Kidney (tissue), 14 donors: ENCODE data around the gene CEP70. TPM values are rescaled to one million over a fixed set of nuclear protein-coding genes. Genes with fewer than 3 reads are reported as not detected.
"Not testable (repeated sequence)": the region's sequence is repeated elsewhere in the genome, so short reads cannot be mapped to it uniquely, and the experiment has no call there.

ENCODE experiments used
- DNase-seq, 5 donors: peaks; one replicate each; pipeline ENCODE4 v3.0.0-alpha.2; 2013 to 2020
- FAIRE-seq: peaks from 2 replicates; lab custom pipeline; 2012; peaks lifted over from hg19 to GRCh38; lab: Jason Lieb, UNC
- H3K27ac ChIP-seq, 2 donors: one replicate each; pipeline ENCODE4 v1.7.0; 2013; ENCODE audit warnings: low read depth in 2 of 2, low read length in 2 of 2, inconsistent platforms in 1 of 2
- H3K27me3 ChIP-seq: one replicate; pipeline ENCODE4 v1.7.1; 2013; ENCODE audit warnings: low read length, inconsistent platforms; ENCODE audit not compliant: control insufficient read depth, insufficient read depth
- H3K36me3 ChIP-seq, 3 donors: one replicate each; pipeline versions ENCODE4 v1.7.0 to v1.7.1; 2013; ENCODE audit warnings: low read length in 3 of 3, control low read depth in 1 of 3, inconsistent platforms in 1 of 3; ENCODE audit not compliant: insufficient read depth in 3 of 3, control insufficient read depth in 2 of 3
- H3K4me1 ChIP-seq, 3 donors: one replicate each; pipeline versions ENCODE4 v1.7.0 to v1.7.1; 2013; ENCODE audit warnings: low read length in 3 of 3, inconsistent platforms in 1 of 3, low read depth in 1 of 3; ENCODE audit not compliant: control insufficient read depth in 2 of 3, insufficient read depth in 2 of 3
- H3K4me3 ChIP-seq, 3 donors: one replicate each; pipeline versions ENCODE4 v1.7.0 to v1.8.1; 2013; ENCODE audit warnings: low read length in 3 of 3, control low read depth in 1 of 3, inconsistent platforms in 1 of 3
- H3K9ac ChIP-seq, 3 donors: one replicate each; pipeline versions ENCODE4 v1.7.0 to v1.7.1; 2013; ENCODE audit warnings: low read length in 3 of 3, control low read depth in 1 of 3, inconsistent platforms in 1 of 3
- H3K9me3 ChIP-seq, 3 donors: one replicate each; pipeline versions ENCODE4 v1.7.0 to v1.7.1; 2013; ENCODE audit warnings: low read length in 3 of 3, control low read depth in 1 of 3, inconsistent platforms in 1 of 3; ENCODE audit not compliant: control insufficient read depth in 2 of 3, insufficient read depth in 1 of 3
- intact Hi-C: fragments of 100-400 bp; cut with DNase I; formaldehyde crosslinking; loops from one replicate; pipeline ENCODE4 v1.11.1; 2022
- polyA plus RNA-seq: library from polyadenylated mRNA; stranded (reverse); fragments of 350-450 nt; fragmentation: Illumina TruSeq; extraction: RNeasy Lipid Tissue Mini Kit (QIAGEN cat#74804); gene quantifications from one replicate; pipeline ENCODE4 v1.2.3, GENCODE V29; 2014; ENCODE audit warnings: low read depth, low replicate concordance; ENCODE audit not compliant: insufficient read depth
- total RNA-seq: library from RNA; stranded (reverse); fragmentation: NEBNext Ultra II Directional; extraction: Animal tissue kit (Norgen Biotek cat#: 25700); gene quantifications from one replicate; pipeline ENCODE4 v1.2.1, GENCODE V29; 2021
- TF ChIP-seq, protein P1 (sequence below): IDR thresholded peaks from 3 replicates; pipeline ENCODE4 v1.5.1; 2012; ENCODE audit warnings: mild to moderate bottlenecking, moderate library complexity, borderline replicate concordance; ENCODE audit not compliant: insufficient read depth; ENCODE audit errors: extremely low read depth
- donor health status: control.
- donor health status: control.
- donor health status: control.
- donor health status: control.
- donor health status: control.
- donor health status: DM: yes; HTN: yes; CAD: no.
- donor health status: Normal renal cell carcinoma (clear cell type).

The CEP70 gene
- total and polyA plus RNA-seq, 2 donors from 2014 or later, result 22.6 to 64.3 TPM

GRCh38 chr3:138560501-138560900, 33.6 kb downstream of the CEP70 start:
- Histone ChIP-seq H3K27me3 (no peaks in the 10 kb centered on the region), H3K4me3 (no peak overlapping the region), H3K27ac (no peak overlapping the region), H3K4me1 (no peaks in the 10 kb centered on the region), H3K9ac (no peak overlapping the region), H3K9me3 (peaks cover under 1 to 19% (median 4%) of the 10 kb centered on the region in 3 donors), H3K36me3 (peaks cover 0 to 2% (median 0%) of the 10 kb centered on the region in 3 donors)
- intact Hi-C loops, result no loop called here
- TF ChIP-seq, protein P1, sequence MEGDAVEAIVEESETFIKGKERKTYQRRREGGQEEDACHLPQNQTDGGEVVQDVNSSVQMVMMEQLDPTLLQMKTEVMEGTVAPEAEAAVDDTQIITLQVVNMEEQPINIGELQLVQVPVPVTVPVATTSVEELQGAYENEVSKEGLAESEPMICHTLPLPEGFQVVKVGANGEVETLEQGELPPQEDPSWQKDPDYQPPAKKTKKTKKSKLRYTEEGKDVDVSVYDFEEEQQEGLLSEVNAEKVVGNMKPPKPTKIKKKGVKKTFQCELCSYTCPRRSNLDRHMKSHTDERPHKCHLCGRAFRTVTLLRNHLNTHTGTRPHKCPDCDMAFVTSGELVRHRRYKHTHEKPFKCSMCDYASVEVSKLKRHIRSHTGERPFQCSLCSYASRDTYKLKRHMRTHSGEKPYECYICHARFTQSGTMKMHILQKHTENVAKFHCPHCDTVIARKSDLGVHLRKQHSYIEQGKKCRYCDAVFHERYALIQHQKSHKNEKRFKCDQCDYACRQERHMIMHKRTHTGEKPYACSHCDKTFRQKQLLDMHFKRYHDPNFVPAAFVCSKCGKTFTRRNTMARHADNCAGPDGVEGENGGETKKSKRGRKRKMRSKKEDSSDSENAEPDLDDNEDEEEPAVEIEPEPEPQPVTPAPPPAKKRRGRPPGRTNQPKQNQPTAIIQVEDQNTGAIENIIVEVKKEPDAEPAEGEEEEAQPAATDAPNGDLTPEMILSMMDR, result no peak
- DNase-seq (no peak), FAIRE-seq (no peak)

GRCh38 chr3:138559134-138559533, 34.9 kb downstream of the CEP70 start:
- H3K4me1 ChIP-seq, result no peaks in the 10 kb centered on the region

GRCh38 chr3:138554775-138555174, 39.3 kb downstream of the CEP70 start:
- H3K27me3 ChIP-seq, H3K4me1 ChIP-seq, DNase-seq, FAIRE-seq, intact Hi-C loops, H3K9ac ChIP-seq, H3K27ac ChIP-seq, H3K36me3 ChIP-seq, H3K4me3 ChIP-seq: not testable (repeated sequence)
- H3K9me3 ChIP-seq, result peaks cover 2 to 11% (median 4%) of the 10 kb centered on the region in 3 donors

More at GRCh38 chr3:138559134-138559533, 34.9 kb downstream of the CEP70 start:
- H3K36me3 ChIP-seq, result peaks cover 0 to 2% (median 0%) of the 10 kb centered on the region in 3 donors
- peaks cover 2 to 19% (median 4%) of the 10 kb centered on the region in 3 donors for H3K9me3 ChIP-seq
- TF ChIP-seq, protein P1, result no peak
- no peaks in the 10 kb centered on the region for H3K27me3 ChIP-seq
- FAIRE-seq, result no peak
- no peak overlapping the region for H3K27ac ChIP-seq
- intact Hi-C loops, result no loop called here
- H3K9ac ChIP-seq, result no peak overlapping the region
- no peak overlapping the region for H3K4me3 ChIP-seq
- no peak for DNase-seq

DNA sequence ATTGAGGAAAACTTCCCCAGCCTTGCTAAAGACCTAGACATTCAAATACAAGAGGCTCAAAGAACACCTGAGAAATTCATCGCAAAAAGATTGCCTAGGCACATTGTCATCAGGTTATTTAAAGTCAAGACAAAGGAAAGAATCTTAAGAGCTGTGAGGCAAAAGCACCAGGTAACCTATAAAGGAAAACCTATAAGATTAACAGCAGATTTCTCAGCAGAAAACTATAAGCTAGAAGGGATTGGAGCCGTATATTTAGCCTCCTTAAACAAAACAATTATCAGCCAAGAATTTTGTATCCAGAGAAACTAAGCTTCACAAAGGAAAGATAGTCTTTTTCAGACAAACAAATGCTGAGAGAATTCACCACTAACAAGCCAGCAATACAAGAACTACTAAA, 43.1 kb downstream of the CEP70 start:
- H3K36me3 ChIP-seq, result peaks cover 3 to 14% (median 12%) of the 10 kb centered on the region in 3 donors
- H3K4me1 ChIP-seq, FAIRE-seq, H3K27ac ChIP-seq, DNase-seq, intact Hi-C loops, H3K27me3 ChIP-seq, H3K9ac ChIP-seq, H3K4me3 ChIP-seq: not testable (repeated sequence)
- peaks cover 2 to 10% (median 7%) of the 10 kb centered on the region in 3 donors for H3K9me3 ChIP-seq
